Endometrium (tissue), 2 donors: ENCODE measurements around the gene TAS2R19.

Experiments
- FAIRE-seq: peaks from 2 replicates; lab custom pipeline; 2012; peaks lifted over from hg19 to GRCh38; lab: Jason Lieb, UNC
- donor health status: control.
- donor health status: control.

Gene TAS2R19

DNA sequence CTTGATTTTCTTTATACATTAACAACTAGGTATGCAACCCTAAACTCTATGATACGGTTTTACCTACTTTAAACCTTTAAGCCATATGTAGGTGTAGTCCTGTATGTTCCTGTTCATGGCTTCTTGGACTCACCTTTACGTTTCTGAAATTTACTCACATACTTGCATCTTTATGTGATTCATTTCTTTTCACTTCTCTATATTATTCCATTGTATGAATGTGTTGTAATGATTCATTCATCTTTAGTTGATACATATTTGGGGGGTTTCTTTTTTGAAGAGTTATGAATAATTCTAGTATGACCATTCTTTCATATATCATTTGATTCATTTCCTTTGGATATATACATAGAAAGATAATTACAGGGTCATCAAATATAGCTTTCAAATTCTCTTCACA, 33.3 kb downstream of the TAS2R19 start:
- no peak for FAIRE-seq

- FAIRE-seq = no peak
Observed at GRCh38 chr12:10986812-10987211, 35.6 kb downstream of the TAS2R19 start, which contains the start of gene TAS2R50. TAS2R50 (minus strand) TSS chr12:10986912; CDS start chr12:10986860, 52 bp downstream.

- no peak for FAIRE-seq
Observed at GRCh38 chr12:10982244-10982643, 40.2 kb downstream of the TAS2R19 start.

DNA sequence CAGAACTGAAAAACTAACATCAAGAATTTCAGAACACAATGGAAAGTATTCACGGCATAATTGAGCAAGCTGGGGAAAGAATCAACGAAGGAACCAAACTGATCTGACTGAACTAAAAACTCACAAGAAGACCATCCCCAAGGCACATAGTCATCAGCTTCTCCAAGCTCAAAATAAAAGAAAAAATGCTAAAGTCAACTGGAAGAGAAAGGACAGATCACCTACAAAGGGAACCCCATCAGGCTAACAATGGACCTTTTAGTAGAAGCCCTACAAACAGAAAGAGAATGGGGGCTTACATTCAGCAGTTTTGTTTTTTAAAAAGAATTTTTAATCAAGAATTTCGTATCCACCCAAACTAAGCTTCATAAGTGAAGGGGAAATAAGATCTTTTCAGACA, 47.5 kb downstream of the TAS2R19 start:
- FAIRE-seq = no peak
